SK-N-DZ (cell line): ENCODE data around the gene FUCA2.
"Not testable (repeated sequence)": the region's sequence is repeated elsewhere in the genome, so short reads cannot be mapped to it uniquely, and the experiment has no call there.

Experiments
- DNase-seq: peaks from one replicate; pipeline ENCODE4 v3.0.0-alpha.2; 2015; ENCODE audit warnings: low spot score

FUCA2 gene

DNA sequence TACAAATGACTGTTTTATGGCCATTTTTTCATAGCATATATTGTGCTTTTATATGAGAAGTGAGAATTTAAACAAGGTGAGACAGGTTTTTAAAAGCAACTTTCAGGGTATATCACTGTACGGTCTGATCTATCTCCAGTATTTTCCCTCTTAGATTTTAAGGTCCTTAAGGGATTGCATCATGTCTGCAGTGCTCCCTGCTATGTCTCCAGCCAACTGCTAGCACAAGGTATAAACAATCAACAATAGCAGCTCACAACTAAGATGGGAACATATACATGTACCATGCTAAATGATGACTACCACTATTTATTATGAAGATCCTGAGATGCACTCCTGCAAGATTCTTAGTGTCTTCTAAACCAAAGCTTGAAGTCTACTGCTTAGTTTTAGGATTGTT lies 7.2 kb downstream of the FUCA2 start:
- DNase-seq = no peak

DNA sequence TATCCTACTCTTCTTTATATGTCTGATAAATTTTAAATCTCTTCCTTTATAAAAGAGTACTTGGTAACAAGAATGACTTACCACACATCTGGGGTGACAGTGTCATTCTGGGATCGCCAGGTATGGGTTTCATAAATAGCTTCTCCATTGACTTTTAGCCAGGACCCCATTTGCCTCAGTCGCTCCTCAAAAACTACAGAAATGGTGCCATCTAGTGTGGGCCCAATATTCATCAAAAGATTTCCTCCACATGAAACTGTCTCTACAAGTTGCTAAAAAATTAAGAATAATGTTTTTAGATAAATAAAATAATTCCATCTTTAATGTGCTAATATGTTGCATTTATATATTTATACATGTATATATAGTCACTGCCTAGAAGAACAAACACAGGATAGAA lies 9.7 kb downstream of the FUCA2 start:
- DNase-seq = no peak

DNA sequence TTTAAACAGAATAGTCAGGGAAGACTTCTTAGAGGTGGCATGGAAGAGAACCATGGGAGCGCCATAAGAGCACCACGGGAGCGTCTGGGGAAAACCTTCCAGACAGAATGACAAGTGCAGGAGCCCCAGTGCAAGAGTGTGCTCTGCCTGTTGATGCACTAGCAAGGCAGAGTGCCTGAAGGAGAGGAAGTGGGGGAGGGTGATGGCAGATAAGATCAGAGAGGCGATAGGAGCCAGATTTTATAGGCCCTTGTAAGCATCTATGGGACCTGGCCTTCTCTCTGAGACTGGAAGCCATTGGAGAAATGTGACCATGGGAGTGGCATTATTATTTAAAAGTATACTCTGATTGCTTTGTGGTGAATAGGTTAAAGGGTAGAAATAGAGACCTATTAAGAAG lies 13.1 kb downstream of the FUCA2 start:
- DNase-seq = peak; percentile 39

- DNase-seq = no peak
Measured at GRCh38 chr6:143496974-143497373, 14.5 kb downstream of the FUCA2 start.

- DNase-seq = no peak
Measured at GRCh38 chr6:143490775-143491174, 20.7 kb downstream of the FUCA2 start.

DNA sequence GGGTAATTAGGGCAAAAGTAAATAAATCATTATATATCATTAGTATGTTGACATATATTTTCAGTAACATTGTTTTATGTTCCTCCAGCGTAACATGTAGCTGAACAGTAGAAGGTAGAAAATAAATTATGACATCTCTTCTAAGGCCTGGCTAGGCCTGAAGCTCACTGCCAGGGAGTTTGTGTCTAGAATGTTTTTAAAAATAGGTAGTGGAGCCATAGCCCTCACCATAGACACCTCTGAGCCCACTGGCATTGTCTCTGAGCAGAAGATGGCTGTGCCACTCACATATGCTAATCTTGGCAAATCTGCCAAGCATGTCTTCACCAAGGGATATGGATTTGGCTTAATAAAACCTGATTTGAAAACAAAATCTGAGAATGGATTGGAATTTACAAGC lies 21.3 kb downstream of the FUCA2 start:
- no peak for DNase-seq

GRCh38 chr6:143486752-143487151 lies 24.8 kb downstream of the FUCA2 start:
- no peak for DNase-seq

- DNase-seq = no peak
Measured at GRCh38 chr6:143485967-143486366, 25.6 kb downstream of the FUCA2 start.

DNA sequence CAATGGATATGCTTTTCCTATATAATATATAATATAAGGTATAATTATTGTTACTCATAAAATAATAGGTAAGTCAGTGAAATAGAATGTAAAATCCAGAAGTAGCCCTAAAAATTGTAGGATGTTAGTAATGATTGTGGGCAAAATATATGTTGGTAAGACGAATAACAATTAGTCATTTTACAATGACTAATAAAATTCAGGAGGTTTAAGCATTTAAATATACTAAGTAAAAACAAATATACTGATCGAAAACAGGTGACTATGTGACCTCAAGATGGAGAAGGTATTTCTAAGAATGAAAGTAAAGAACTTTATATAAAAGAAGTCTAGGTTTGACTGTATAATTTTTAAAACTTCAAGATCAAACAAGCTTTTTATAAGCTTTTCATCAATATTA lies 28.9 kb downstream of the FUCA2 start:
- DNase-seq = no peak

GRCh38 chr6:143478479-143479062 lies 32.9 kb downstream of the FUCA2 start:
- DNase-seq = no peak

DNA sequence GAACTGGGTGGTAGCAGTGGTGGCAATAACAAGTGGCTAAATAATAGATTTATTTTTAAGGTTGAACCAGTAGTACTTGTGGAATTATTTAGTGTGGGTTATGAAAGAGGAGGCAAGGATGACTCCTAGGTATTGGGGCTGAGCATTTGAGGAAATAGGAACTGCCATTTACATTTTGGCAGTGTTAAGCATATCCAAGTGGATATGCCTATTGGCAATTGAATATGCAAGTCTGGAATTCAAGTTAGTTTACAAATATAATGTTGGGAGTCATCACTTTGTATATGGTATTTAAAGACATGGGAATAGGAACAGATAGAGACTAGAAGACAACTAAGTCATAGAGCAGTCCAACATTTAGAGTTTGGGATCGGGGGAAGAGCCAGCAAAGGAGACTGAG lies 35.0 kb downstream of the FUCA2 start:
- DNase-seq = no peak

GRCh38 chr6:143471822-143472221 lies 39.7 kb downstream of the FUCA2 start:
- no peak for DNase-seq

- not testable (repeated sequence) for DNase-seq
Measured at GRCh38 chr6:143468823-143469222, 42.7 kb downstream of the FUCA2 start.

- DNase-seq = no peak
Measured at GRCh38 chr6:143468026-143468425, 43.5 kb downstream of the FUCA2 start.

DNA sequence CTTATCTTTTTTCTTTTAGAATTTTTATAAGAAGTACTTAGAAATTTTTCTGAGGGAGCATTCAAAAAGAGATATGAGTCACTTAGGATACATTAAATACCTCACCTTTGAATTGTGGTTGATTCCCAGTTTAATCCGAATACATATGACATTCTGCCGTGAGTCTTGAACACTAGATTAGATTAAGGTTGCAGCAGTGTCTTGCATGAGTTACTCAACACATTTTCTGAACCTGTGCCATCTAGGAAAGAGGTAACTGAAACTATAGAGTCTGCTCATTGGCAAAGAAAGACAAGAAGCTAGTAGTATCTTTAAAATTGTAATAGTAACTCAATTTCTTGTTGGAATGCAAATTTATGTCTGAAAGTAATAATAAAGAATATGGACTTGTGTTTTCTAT lies 46.0 kb downstream of the FUCA2 start:
- DNase-seq = no peak

DNA sequence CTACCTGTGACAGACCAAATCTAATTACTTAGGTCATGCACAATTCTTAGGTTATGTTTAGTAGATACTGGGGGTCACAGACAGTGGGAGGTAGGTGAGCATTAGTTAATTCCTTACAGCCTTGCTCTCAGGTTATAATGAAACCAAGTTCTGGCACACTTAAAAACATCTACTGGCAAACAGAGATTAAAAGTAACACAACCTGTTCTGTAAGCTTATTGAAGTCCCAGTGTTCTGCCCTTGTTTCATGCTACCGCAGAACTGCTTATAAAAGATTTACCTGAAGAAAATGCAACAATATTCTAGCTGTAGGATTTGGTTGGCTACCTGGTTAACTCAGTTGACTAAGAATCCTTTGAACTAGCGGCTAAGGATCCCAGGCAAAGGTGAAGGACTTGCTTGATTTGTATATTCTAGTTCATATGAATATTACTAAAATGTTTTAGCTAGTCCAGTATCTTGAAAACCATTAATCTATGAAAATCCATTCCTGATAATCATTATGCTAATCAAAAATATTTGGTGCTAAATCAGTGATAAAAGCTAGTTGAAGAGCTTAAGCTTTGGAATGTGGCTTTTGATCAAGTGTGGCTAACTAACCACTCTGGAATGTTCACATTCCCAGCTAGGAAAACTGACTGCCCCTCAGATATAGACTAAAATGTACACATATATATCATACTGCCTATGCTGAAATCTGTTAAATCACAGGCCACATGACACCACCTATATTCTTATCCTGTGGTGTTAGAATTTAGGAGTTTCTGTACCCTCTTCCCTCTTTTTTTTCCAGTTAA lies 53.8 kb downstream of the FUCA2 start:
- no peak for DNase-seq

- DNase-seq = no peak
Measured at GRCh38 chr6:143451531-143451930, 60.0 kb downstream of the FUCA2 start.

GRCh38 chr6:143450453-143451371 lies 60.8 kb downstream of the FUCA2 start, which contains the start of the genes ADAT2 and PEX3:
TSS of gene ADAT2 (minus strand) at chr6:143450695. CDS start at chr6:143450658, 37 bp downstream.
TSS of gene PEX3 (plus strand) at chr6:143450805. CDS start at chr6:143451043, 238 bp downstream.
- DNase-seq = peak; percentile 92

GRCh38 chr6:143449714-143450452 lies 61.6 kb downstream of the FUCA2 start:
- DNase-seq = peak; percentile 61

DNA sequence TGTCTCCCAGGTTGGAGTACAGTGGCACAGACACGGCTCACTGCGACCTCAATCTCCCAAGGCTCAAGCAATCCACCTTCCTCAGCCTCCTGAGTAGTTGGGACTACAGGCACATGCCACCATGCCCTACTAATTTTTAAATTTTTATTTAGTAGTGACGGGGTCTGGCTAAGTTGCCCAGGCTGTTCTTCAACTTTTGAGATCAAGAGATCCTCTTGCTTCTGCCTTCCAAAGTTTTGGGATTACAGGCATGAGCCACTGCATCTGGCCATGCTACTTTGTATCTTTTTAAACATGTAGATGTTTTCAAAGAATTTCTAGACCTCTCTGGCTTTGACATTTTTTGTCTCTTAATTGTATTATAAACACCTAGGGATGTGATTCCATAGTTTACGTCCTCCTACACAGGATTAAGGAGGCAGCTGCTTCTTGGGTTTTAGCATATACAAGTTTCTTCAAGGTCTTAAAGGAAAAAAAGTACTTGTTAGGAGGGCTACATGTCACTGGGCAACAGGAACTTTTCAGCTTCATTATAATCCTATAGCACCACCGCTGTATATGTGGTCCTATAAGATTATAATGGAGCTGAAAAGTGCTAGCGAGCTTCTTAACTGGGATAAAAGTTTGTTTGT lies 62.3 kb downstream of the FUCA2 start:
- DNase-seq = no peak

DNA sequence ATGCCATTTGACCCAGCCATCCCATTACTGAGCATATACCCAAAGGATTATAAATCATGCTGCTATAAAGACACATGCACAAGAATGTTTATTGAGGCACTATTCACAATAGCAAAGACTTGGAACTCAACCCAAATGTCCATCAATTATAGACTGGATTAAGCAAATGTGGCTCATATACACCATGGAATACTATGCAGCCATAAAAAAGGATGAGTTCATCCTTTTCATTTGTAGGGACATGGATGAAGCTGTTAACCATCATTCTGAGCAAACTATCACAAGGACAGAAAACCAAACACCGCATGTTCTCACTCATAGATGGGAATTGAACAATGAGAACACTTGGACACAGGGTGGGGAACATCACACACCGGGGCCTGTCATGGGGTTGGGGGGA lies 63.7 kb downstream of the FUCA2 start:
- DNase-seq = not testable (repeated sequence)
